ENCODE measurements around the gene POGLUT3. TPM values are rescaled to one million over a fixed set of nuclear protein-coding genes. Genes with fewer than 3 reads are reported as not detected.

The POGLUT3 gene
- total RNA-seq, 2 donors from 2014 or later, result 19.2 to 25.0 TPM

DNA sequence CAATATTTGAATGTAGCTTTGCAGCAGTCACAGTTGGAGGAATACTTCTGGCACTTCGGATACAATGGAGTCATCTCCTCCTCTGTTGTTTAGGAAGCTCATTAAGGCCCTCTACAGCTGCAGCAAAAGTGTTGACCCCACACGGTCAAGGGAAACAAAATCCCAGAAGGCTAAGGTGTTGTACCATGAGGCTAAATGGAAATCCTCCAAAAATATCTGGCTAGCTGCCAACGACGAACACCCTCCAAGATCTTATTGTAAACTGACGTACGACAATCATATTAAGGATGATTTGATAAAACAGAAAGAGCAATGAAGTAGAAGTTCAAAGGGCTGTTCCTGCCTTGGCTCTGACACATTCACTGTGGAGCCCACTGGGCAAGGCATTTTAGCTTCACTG lies 4.0 kb downstream of the POGLUT3 start:
- 69% methylated on average over 6 of the region's 6 CpGs for WGBS
- H3K36me3 ChIP-seq, result no peaks in the 10 kb centered on the region
- intact Hi-C loops (cut with DNase I), result loop anchor here (10.0 kb wide), 3 partner anchors 171 to 369 kb away; partner anchors contain the start of genes ACAT1, ATM, DDX10 and NPAT
- H3K4me1 ChIP-seq (replicated peaks), result no peaks in the 10 kb centered on the region
- DNase-seq (ENCODE audit: low spot score), result no peak
- H3K9me3 ChIP-seq, result no peaks in the 10 kb centered on the region
- H3K27me3 ChIP-seq (replicated peaks; ENCODE audit: insufficient read depth), result no peaks in the 10 kb centered on the region
- H3K27ac ChIP-seq, result no peak overlapping the region
- TF ChIP-seq POLR2A (IDR thresholded peaks at IDR 0.05) (no peak), POLR2AphosphoS5 (IDR thresholded peaks at IDR 0.05) (no peak)
- TF ChIP-seq, protein P1, sequence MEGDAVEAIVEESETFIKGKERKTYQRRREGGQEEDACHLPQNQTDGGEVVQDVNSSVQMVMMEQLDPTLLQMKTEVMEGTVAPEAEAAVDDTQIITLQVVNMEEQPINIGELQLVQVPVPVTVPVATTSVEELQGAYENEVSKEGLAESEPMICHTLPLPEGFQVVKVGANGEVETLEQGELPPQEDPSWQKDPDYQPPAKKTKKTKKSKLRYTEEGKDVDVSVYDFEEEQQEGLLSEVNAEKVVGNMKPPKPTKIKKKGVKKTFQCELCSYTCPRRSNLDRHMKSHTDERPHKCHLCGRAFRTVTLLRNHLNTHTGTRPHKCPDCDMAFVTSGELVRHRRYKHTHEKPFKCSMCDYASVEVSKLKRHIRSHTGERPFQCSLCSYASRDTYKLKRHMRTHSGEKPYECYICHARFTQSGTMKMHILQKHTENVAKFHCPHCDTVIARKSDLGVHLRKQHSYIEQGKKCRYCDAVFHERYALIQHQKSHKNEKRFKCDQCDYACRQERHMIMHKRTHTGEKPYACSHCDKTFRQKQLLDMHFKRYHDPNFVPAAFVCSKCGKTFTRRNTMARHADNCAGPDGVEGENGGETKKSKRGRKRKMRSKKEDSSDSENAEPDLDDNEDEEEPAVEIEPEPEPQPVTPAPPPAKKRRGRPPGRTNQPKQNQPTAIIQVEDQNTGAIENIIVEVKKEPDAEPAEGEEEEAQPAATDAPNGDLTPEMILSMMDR (IDR thresholded peaks at IDR 0.05), result no peak
- H3K4me3 ChIP-seq, result no peak overlapping the region

DNA sequence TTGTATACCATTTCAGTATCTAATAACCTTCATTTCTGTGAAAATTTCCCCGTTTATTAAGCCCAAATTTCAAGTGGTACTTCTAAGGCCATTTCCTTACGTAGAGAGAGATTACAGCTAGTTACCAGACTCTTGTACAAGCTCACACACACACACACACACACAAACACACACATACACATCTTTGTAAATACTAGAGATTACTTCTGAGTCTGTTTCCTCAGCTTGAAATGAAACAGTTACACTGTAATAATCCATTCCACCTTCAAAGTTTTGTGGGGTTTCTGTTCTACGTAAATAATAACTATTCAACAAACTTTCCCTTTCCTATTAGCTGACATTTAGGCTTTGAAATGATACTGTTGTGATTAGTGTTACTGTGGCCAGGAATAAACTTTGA lies 6.2 kb downstream of the POGLUT3 start:
- no peaks in the 10 kb centered on the region for H3K4me1 ChIP-seq (replicated peaks)
- WGBS, result 89% methylated on average over 3 of the region's 3 CpGs

DNA sequence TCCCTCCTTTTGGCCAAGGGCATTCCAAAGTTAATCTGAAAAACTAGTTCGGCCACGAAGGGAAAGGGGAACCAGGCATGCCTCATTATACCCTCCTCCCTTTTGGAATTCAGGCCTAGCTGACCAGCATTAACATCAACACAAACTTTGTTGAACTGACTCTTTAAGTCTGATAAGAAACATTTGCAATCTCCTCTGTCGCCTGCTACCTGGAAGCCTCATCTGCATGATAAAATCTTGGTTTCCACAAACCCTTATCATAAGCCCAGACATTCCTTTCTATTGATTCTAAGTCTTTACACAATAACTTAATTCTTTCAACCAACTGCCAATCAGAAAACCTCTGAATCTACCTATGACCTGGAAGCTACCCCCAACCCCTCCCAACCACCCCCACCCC lies 11.4 kb downstream of the POGLUT3 start:
- Histone ChIP-seq H3K27ac (no peak overlapping the region), H3K4me1 (replicated peaks) (no peaks in the 10 kb centered on the region), H3K9me3 (no peaks in the 10 kb centered on the region), H3K36me3 (no peaks in the 10 kb centered on the region), H3K4me3 (no peak overlapping the region), H3K27me3 (replicated peaks; ENCODE audit: insufficient read depth) (no peaks in the 10 kb centered on the region)
- 82% methylated on average over 3 of the region's 3 CpGs for WGBS
- intact Hi-C loops (cut with DNase I), result no loop called here
- DNase-seq (ENCODE audit: low spot score), result no peak
- TF ChIP-seq, protein P1 (IDR thresholded peaks at IDR 0.05), result no peak
- no peak for TF ChIP-seq POLR2AphosphoS5 (IDR thresholded peaks at IDR 0.05)
- no peak for TF ChIP-seq POLR2A (IDR thresholded peaks at IDR 0.05)

More for the DNA sequence above, 6.2 kb downstream of the POGLUT3 start:
- intact Hi-C loops (cut with DNase I), result loop anchor here (10.0 kb wide), 3 partner anchors 173 to 367 kb away; partner anchors contain the start of genes ACAT1, ATM, DDX10 and NPAT
- Histone ChIP-seq H3K4me3 (no peak overlapping the region), H3K36me3 (no peaks in the 10 kb centered on the region), H3K27ac (no peak overlapping the region), H3K27me3 (replicated peaks; ENCODE audit: insufficient read depth) (no peaks in the 10 kb centered on the region), H3K9me3 (no peaks in the 10 kb centered on the region)
- DNase-seq (ENCODE audit: low spot score), result no peak
- TF ChIP-seq POLR2A (IDR thresholded peaks at IDR 0.05), result no peak
- no peak for TF ChIP-seq POLR2AphosphoS5 (IDR thresholded peaks at IDR 0.05)
- TF ChIP-seq, protein P1 (IDR thresholded peaks at IDR 0.05), result no peak

- no peaks in the 10 kb centered on the region for H3K36me3 ChIP-seq
- TF ChIP-seq, protein P1 (IDR thresholded peaks at IDR 0.05), result no peak
- TF ChIP-seq POLR2A (IDR thresholded peaks at IDR 0.05) (no peak), POLR2AphosphoS5 (IDR thresholded peaks at IDR 0.05) (no peak)
- intact Hi-C loops (cut with DNase I), result no loop called here
- 95% methylated on average over 3 of the region's 3 CpGs for WGBS
- no peak overlapping the region for H3K27ac ChIP-seq
- no peaks in the 10 kb centered on the region for H3K9me3 ChIP-seq
- no peaks in the 10 kb centered on the region for H3K27me3 ChIP-seq (replicated peaks; ENCODE audit: insufficient read depth)
- DNase-seq (ENCODE audit: low spot score), result no peak
- H3K4me3 ChIP-seq, result no peak overlapping the region
- H3K4me1 ChIP-seq (replicated peaks), result no peaks in the 10 kb centered on the region
Measured at GRCh38 chr11:108486331-108486730, 11.9 kb downstream of the POGLUT3 start.

GRCh38 chr11:108483163-108483562 lies 15.0 kb downstream of the POGLUT3 start:
- H3K27ac ChIP-seq, result no peak overlapping the region
- H3K9me3 ChIP-seq, result no peaks in the 10 kb centered on the region
- no peaks in the 10 kb centered on the region for H3K36me3 ChIP-seq
- TF ChIP-seq POLR2A (IDR thresholded peaks at IDR 0.05), result no peak
- TF ChIP-seq POLR2AphosphoS5 (IDR thresholded peaks at IDR 0.05), result no peak
- TF ChIP-seq, protein P1 (IDR thresholded peaks at IDR 0.05), result no peak
- H3K4me3 ChIP-seq, result no peak overlapping the region
- H3K27me3 ChIP-seq (replicated peaks; ENCODE audit: insufficient read depth), result no peaks in the 10 kb centered on the region
- no peaks in the 10 kb centered on the region for H3K4me1 ChIP-seq (replicated peaks)
- no peak for DNase-seq (ENCODE audit: low spot score)
- intact Hi-C loops (cut with DNase I), result no loop called here

All from prostate gland (tissue), 2 donors.